Activated CD4-positive, alpha-beta T cell treated with anti-CD3 and anti-CD28 coated beads, Interleukin-2, Interleukin-4, amounts not matched to agents 100 ng/mL and 50 ng/mL, durations not matched to agents 16 hours and 8 hours (primary cell): ENCODE results near the gene KLK10.
"Not testable (repeated sequence)": the region's sequence is repeated elsewhere in the genome, so short reads cannot be mapped to it uniquely, and the experiment has no call there.

Source experiments
- DNase-seq: peaks from one replicate; pipeline ENCODE4 v3.0.0-alpha.2; 2020; ENCODE audit warnings: low spot score

KLK10 gene

DNA sequence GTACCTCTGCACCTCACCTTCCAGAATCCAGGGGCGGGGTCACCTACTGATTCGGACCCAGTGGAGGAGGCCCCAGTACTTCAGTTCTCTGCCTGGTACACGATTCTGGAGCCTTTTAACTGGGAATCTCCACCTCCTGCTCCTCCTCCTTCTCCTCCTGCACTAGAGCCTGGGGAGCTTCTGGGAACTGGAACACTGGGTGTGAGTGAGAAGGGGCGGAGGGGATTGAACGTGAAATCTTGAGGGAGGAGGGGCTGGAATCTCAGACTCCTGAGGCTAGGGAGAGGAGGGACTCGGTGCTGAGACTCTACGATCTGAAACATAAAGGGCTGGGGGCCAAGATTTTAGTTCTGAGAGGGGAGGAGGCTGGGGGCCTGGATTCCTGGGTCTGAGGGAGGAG lies 18.0 kb downstream of the KLK10 start, which contains the start of gene KLK8:
Gene KLK8 (minus strand): TSS at position 90 of the 400 bp plus-strand sequence. CDS start 437 bp downstream, outside the sequence.
- no peak for DNase-seq

DNA sequence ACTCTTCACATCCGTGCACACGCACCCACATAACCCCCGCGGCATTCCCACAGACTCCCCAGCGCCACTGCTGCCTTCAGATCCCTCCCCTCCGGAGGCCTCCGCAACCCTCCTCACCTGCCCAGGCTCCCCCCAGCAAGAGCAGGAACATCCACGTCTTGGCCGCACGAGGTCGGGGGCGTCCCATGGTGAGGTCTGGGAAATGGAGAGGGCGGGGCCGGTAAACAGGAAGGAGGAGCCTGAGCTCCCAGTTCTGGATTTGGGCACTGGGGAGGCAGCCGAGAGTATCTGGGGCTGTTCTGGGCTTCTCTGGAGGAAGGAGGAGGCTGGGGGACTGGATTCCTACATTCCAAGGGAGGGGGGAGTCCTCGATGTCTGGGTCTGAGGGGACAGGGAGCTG lies 18.5 kb downstream of the KLK10 start:
- DNase-seq = no peak

DNA sequence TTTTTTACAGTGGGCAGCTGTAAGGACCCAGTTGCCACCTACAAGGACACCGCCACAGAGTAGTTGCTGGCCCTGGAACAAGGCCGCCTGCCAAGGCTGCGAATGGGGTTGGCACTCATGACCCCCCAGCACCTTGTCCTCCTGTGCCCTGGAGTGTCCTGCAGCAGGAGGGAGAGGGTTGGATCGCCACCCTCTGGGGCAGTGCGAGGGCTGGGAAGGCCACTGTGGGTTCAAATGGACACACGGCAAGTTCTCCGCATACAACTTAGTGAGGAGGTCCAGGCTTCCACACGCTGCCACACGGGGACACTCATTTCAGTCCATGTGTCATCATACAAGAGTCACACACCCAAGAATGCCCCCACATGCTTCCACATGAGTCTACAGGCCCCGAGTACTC lies 19.1 kb downstream of the KLK10 start:
- no peak for DNase-seq

DNA sequence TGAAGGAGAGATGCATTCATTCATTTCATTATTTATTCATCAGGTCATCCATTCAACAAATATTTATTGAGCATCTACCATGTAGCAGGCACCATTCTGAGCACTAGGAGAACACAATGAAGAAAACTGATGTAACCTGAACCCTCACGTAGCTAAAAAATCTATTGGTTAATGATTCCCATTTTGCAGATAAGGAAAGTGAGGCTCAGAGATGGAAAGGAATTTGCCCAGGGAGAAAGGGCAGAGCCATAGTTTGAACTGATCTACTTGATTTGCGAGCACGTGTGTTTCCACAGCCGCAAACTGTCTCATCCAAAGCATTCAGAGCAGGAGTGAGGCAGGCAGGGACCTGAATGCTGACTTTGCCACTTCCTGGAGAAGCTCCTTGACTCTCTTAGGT lies 20.8 kb downstream of the KLK10 start:
- DNase-seq = no peak

DNA sequence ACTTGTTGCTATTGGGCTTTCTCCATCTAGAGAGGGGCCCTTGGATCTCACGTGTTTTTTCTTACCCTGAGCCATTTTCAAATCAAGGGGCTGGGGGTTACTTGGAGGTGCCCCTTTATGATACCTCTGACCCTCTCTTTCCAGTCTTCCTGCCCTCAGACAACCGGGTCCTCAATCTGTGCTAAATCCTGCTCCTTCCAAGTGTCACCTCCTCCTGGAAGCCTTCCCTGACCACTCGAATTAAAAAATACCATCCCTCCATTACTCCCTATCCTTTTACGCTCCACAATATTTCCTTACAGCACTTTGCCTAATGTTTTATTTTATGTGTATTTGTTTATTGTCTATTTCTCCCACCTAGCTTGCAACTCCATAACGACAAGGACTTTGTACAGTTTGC lies 21.4 kb downstream of the KLK10 start:
- no peak for DNase-seq

DNA sequence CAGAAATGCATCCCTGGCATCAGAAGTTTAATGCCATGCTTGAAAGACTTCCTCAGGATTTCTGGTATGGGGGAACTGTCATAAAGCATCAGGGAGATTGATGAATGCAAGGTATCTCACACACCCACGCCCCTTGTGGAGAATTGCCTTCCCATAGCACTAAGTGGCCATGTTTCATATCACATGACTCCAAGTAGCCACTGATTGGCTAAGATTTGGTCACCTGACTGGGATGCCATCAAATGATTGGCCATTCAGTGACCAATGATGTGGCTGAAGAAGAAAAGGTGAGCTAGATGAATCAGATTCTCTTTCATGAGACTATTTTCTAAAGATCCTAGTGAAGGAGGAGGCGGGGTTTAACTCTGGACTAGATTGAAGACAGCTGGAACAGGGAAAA lies 25.4 kb downstream of the KLK10 start:
- DNase-seq = no peak

DNA sequence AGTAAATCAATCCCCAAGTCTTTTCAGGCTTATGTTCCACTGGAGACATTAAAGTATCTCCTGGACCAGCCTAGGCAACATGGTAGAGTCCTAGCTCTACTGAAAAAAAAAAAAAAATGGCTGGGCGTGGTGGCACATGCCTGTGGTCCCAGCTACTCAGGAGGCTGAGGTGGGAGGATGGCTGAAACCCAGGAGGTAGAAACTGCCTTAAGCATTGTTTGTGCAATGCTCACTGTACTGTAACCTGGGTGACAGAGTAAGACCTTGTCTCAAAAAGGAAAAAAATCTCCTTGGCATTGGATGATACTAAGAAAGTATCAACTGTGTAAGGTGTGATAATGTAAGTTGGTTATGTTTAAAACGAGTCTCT lies 26.9 kb downstream of the KLK10 start:
- DNase-seq = no peak

DNA sequence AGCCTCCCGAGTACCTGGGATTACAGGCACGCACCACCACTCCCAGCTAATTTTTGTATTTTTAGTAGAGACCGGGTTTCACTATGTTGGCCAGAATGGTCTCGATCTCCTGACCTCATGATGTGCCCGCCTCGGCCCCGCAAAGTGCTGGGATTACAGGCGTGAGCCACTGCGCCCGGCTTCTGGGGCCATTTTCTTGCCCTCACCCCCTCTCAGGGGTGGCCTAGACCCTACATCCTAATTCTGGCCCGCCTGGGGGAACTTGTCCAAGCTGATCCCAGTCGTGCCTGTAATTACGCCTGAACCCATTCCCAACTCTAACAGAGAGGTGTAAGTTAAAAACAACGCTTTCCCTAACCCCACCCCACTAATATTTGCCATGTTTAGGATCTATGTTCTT lies 35.1 kb downstream of the KLK10 start:
- not testable (repeated sequence) for DNase-seq

DNA sequence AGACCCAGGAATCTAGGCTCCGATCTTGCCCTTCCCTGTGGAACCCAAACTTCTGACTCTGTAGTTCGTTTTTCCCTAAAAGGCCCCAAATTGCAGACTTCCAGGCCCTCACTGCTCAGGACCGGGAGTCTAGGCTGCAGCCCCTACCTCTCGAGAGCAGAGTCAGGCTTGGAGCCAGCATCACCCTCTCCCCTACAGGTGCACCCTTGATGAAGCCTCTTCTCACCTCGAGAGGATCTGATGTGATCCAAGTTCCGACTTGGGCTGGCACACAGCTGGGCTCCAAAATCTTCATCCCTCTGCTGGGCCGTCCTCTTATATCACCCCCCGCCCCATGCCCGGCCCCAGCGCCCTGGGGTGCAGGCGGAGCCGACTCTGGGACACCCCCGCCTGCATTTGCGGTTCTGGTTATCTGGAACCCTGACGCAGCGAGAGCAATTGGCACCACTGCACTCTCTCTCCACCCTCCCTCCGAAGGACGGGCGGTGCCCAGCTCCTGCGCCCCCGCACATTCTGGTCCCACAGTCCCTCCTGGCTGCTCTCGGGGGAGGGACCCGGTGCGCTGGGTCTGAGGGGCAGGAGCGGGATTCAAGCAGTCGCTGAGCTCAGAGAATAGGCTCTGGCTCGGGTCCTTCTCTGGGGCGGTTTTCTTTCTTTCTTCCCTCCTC lies 35.8 kb downstream of the KLK10 start, which contains the start of gene KLK7:
Gene KLK7 (minus strand): TSS at position 293 of the 668 bp plus-strand sequence. CDS start 1,518 bp downstream, outside the sequence.
- no peak for DNase-seq

DNA sequence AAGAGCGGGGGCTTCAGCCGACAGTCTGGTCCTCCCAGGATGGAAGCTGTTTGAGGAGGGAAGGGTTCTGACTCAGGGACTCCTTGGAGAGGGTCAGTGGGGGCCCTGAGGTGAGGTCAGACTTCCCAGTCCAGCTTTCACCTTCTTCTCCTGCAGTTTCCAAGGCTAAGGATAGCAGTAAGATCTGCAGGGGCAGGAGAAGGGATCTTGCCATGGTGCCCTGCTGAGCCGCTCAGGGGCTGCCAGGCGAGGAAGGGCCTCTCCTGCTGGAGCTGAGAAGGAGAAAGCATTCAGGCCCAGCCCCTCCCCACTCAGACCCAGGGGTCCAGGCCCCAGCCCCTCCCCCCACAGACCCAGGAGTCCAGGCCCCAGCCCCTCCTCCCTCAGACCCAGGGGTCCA lies 37.3 kb downstream of the KLK10 start:
- no peak for DNase-seq

DNA sequence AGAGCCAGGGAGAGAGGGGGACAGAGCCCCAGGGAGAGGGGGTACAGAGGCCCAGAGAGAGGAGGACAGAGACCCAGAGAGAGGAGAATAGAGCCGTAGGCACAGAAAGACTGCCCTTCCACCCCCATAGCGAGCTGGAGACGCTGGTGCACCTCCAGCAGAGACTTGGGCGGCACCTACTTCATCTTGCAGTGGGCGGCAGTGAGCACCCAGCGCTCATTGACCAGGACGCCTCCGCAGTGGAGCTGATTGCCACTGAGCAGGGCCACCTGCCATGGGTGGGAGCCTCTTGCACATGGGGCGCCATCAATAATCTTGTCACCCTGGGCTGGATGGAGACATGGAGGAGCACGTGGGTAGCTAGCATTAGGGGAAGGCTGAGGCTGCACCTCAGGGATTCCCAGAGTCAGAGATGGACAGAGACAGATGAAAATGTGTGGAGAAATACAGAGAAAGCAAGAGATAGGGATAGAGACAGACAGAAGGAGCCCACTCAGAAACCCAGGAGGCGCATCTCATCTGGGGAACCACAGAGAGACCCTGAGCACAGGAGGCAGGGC lies 37.8 kb downstream of the KLK10 start:
- DNase-seq = no peak

DNA sequence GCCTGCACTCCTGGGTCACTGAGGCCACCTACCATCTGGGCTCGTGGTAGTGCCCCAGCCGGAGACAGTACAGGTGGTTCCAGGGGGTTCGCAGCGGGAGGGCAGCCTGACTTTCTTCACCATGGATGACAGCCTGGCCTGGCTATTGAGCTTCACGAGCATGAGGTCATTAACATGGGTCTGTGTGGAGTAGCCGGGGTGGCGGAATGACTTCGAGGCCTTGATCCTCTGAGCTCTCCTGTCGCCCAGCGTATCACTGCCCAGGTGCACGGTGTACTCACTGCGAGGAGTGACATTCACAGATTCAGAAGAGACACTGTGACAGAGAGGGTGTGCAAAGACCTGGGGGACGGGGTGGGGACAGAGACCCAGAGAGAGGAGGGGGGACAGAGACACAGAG lies 39.3 kb downstream of the KLK10 start:
- no peak for DNase-seq

DNA sequence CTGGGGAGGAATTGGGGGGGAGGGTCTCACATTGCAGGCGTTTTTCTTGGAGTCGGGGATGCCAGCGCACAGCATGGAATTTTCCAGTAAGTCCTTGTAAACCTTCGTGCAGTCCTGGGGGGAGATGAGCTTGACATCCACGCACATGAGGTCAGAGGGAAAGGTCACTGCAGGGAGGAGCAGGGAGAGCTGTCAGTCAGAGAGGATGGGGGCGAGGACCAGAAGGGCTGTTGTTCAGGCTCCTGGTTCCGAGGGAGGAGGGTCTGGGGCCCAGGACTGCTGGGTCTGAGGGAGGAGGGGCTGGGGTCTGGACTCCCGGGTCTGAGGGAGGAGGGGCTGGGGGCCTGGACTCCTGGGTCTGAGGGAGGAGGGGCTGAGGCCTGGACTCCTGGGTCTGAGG lies 39.8 kb downstream of the KLK10 start:
- DNase-seq = no peak

DNA sequence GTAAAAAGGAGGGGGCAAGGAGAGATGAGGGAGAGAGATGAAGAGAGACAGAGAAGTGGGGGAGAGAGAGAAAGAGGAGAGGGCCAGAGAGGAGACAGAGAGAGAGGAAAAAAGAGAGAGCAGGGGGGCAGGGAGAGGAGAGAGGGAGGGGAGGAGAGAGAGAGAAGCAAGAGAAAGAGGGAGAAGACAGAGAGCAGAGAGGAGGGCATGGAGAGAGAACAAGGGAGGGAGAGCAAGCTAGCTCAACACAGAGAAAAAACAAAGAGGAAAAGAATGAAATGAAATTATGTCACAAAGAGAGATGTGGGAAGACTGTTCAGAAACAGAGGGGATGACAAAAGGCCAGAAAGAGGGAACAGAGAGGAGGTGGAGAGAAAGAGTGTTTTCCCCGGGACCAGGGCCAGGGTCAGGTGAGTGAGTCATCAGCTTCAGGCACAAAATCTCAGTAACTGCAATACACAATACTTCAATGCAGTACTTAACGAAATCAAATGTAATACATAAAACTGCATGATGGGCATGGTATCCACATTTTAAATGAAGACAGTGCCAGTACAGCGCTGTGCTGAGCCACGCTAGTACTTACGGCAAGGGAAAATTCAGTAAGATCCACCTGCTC lies 40.6 kb downstream of the KLK10 start:
- no peak for DNase-seq

DNA sequence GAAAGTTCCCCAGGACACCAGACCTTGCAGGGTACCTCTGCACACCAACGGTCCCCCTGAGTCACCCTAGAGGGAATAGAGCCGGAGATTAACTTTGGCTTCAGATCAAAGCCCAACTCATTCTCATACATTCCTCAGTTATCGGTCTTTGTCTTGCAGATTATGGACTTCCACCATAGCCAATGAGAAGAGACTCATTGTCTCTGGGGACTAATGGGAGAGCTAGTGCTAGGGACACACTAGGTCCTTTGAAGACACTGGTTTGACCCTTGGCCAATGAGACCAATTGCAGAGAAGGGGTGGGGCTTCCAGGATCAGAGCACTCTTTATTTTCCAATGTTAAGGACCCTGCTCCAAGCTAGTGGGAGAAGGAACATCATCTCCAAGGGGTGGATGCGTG lies 41.9 kb downstream of the KLK10 start:
- no peak for DNase-seq

DNA sequence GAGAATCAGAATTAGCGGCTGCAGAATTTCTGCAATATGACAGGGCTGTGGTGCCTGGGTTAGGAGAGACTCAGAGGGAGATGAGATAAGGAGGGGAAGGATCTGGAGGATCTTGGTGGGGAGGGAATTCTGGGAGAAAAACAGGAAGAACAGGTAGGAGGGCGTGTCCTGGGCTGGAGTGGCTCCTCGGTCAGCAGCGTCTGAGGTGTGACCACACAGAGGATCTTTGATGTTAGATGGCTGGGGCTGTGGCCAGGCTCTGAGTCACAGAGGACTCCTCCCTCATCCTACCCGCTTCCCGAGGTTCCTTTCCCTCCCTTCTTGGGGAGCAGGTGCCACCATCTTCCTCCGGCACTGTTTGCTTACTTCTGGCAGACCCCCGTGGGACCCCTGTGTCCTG lies 43.7 kb downstream of the KLK10 start:
- no peak for DNase-seq

DNA sequence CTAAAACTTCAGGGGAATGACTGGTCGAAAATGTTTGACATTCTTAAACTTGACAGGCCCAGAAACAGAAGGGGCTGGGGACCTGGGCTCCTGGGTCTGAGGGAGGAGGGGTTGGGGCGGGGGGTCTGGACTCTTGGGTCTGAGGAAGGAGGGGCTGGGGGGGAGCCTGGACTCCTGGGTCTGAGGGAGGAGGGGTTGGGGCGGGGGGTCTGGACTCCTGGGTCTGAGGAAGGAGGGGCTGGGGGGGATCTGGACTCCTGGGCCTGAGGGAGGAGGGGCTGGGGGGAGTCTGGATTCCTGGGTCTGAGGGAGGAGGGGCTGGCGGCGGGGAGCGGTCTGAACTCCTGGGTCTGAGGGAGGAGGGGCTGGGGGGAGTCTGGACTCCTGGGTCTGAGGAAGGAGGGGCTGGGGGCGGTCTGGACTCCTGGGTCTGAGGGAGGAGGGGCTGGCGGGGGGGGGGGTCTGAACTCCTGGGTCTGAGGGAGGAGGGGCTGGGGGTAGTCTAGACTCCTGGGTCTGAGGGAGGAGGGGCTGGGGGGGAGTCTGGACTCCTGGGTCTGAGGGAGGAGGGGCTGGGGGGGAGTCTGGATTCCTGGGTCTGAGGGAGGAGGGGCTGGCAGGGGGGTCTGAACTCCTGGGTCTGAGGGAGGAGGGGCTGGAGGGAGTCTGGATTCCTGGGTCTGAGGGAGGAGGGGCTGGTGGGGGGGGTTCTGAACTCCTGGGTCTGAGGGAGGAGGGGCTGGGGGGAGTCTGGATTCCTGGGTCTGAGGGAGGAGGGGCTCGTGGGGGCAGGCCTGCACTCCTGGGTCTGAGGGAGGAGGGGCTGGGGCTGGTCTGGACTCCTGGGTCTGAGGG lies 44.6 kb downstream of the KLK10 start:
- no peak for DNase-seq

DNA sequence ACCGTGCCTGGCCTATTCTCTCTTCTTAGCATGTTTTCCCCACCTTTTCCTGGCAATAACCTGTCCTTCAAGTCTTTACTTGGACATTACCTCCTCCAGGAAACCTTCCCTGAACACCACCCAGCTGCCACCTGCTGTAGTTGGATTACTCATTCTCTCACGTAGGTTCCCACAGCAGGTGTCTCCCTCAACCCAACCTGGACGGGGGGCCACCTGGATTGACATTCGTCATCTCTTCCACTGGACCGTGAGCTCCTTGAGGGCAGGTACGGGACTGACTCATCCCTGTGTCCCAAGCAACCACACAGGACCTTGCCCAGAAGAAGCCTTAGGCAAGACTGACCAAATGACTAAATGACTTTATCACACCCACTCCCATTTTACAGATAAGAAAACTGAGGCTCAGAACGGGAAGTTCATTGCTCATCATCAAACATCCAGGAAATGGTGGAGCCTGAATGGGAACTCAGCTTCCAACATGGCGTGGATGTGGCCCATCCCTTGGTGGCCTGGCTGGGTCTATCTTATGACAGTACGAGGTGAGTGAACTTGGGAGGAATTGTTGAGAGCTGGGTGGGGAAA lies 46.6 kb downstream of the KLK10 start:
- no peak for DNase-seq

DNA sequence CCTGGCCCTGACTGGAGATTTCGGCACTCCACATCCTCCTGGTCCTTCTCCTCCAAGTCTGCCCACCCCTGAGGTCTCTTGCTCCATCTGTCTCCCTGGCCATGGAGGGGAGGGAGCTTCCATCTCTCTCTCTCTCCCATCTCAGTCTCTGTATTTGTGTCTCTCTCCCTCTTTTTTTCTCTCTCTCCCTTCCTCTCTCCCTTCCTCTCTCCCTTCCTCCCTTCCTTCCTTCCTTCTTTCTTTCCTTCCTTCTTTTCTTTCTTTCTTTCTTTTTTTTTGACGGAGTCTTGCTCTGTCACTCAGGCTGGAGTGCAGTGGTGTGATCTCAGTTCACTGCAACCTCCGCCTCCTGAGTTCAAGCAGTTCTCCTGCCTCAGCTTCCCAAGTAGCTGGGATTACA lies 49.7 kb downstream of the KLK10 start:
- DNase-seq = not testable (repeated sequence)

DNA sequence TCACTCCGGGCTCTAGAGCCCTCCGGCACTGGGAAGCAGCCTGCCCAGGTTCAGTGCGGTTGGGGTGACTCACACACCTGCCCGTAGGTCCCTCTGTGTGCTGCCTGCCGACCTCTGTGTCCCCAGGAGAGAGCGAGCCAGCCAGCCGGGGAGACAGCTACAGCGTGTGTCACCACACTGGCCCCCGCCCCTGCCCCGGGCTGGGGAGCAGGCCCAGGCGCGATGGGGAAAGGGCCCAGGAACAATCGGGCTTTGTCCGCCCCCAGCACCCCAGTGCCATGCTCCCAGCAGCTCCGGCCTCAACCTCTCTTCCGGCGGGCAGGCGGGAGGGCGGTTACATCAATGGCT lies 50.1 kb downstream of the KLK10 start, which contains the start of gene KLK6:
Gene KLK6 (minus strand): TSS at position 179 of the 348 bp plus-strand sequence. CDS start 1,487 bp downstream, outside the sequence.
- DNase-seq = no peak

DNA sequence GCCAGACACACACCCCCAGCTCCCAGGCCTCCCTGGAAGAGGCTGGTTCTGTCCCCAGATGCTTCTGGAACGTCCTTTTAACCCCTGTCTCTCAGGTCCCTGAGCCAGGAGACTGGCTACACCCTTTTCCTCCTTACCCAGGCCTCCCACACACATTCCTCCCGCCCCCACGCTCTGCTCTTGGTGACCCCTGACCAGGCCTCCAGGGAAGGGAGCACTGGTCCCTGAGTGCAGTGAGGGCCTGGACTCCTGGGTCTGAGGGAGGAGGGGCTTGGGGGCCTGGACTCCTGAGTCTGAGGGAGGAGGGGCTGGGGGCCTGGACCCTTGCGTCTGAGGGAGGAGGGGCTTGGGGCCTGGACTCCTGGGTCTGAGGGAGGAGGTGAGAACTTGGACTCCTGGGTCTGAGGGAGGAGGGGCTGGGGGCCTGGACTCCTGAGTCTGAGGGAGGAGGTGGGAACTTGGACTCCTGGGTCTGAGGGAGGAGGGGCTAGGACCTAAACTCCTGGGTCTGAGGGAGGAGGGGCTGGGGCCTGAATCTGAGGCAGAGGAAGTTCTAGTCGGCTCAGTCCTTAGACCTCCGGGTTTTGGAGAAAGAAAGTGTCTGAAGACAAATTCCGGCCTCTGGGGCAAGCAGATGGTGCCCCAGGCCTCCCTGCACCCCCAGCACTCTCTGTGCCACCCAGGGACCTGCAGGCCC lies 50.6 kb downstream of the KLK10 start:
- DNase-seq = no peak
